Renal cortical epithelial cell (primary cell): ENCODE results near the gene SERPINA12. TPM values are rescaled to one million over a fixed set of nuclear protein-coding genes. Genes with fewer than 3 reads are reported as not detected.
"Not testable (repeated sequence)": the region's sequence is repeated elsewhere in the genome, so short reads cannot be mapped to it uniquely, and the experiment has no call there.

Experiments used
- DNase-seq: peaks from one replicate; pipeline ENCODE4 v3.0.0-alpha.2; 2011; ENCODE audit warnings: low read depth
- total RNA-seq: library from RNA; depleted of rRNA; stranded (reverse); fragments of >200 nt; gene quantifications from 2 replicates; pipeline ENCODE4 v1.2.3, GENCODE V29; 2014

Gene SERPINA12
- total RNA-seq, 1 donor from 2014 or later, result not detected

DNA sequence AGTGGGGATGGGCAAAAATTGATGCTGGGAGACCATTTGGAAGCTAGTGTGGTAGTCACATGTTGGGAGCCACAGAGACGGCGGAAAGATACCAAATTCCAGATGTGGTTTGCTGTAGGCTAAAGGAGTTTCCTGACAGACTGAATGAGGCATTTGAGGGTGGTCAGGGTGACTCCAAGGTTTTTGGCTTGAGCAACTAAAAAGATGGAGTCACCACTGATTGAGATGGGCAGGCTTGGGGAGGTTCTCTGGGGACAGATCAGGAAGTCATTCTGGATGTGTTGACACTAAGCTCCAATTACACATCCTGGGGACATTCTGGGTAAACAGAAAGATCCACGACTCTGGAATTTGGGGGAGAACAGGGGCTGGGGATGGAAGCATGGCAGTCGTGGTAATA is 17.8 kb downstream of the SERPINA12 start:
- no peak for DNase-seq

DNA sequence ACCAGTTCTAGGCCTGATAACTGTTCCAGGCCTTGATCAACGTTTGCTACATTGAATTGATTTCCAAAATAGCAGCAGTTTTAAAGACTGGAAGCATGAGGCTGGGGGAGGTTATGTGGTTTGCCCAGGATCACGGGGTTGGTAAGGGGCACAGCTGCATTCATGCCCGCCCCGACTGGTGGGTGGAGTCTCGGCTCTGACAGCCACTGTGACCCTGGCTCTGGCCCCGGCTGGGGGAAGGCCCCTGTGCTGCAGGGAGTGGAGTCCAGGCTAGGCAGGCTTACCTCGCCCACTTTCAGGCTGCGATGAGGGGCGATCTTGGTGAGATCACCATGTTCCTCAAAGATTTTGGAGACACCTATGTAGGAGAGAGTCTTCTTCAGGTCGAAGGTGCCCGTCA is 19.9 kb downstream of the SERPINA12 start:
- no peak for DNase-seq

- no peak for DNase-seq
Measured at GRCh38 chr14:94486883-94487282, 22.4 kb downstream of the SERPINA12 start.

DNA sequence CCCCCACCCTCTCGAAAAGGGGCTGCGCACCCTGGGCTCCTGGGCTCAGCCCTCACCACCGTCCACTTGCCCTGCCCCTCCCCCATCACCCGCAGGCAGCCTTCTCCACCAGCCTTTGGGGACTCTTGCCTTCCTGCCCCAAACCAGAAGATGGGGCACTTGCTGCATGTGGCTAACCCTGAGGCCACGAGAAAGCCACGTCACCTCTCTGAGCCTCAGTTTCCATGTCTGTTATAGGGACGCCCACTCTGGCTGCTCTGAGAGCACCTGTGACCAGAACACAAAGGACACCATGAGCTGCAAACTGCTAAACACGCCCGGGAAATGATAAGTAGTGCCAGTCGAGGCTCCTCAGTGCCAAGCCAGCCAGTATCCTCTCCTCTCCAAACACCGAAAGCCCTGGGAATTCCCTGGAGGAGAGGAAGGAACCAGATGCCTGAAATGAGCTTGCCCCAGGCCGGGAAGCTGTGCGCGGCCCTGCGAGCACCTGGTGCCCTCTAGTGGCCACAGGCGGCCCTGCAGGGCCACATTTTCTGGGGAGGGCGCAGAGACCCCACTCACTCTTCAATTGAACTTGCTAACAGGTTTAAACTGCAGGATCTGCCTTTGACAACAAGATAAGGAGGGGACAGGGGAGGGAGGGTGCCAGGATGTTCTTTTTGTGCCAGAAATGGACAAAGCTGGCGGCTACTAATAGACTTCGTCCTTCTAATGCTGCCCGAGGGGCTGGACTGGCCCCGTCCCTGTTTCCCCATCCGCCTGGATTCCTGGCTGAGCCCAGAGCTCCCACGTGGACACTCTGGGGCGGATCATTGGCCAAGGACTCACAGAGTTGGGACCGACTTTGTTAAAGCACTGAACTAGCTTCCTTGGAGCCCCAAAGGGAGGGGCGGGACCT is 23.1 kb downstream of the SERPINA12 start:
- peak; percentile 29 for DNase-seq

DNA sequence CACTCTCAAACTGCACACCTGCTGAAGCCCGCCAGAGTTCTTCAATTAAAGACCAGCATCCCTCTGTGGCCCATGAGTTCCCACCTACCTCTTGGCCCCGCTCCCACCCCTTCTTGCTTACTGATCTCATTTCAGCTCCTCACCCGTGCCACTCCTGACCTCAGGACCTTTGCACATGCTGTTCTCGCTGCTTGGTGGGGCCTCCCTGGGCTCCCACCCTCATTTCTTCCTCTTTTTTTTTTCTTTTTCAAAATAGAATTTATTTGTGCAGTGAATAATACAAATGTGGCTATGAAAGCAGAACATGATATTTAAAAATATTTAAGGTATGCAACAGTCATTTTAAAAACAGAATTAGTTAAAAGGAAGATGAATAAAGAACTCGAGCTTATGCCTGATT is 24.8 kb downstream of the SERPINA12 start:
- no peak for DNase-seq

DNA sequence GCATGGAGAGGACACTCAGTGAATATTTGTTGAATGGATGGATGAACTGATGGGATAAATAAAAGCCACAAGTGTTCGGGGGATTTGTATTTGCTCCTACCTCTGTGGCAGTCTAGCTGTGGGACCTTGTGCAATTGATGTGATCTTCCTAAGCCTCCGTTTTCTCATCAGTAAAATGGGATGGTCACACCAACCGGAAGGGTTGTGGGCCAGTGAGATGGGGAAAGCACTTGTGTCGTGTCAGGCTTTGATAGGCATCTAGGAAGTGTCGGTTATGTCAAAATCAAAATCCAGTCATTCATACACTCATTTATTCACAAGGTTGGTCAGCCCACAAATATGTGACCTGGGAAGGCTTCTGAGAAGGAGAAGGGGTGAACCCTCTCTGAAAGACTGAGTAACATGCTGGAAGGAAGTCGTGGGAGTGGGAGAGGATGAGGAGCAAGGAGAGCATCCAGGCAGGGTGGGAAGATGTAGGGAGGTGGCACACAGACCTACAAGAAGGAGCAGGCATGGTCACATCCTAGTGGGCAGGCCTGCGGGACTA is 25.5 kb downstream of the SERPINA12 start:
- peak; percentile 45 for DNase-seq

- no peak for DNase-seq
Measured at GRCh38 chr14:94483071-94483451, 26.2 kb downstream of the SERPINA12 start.

DNA sequence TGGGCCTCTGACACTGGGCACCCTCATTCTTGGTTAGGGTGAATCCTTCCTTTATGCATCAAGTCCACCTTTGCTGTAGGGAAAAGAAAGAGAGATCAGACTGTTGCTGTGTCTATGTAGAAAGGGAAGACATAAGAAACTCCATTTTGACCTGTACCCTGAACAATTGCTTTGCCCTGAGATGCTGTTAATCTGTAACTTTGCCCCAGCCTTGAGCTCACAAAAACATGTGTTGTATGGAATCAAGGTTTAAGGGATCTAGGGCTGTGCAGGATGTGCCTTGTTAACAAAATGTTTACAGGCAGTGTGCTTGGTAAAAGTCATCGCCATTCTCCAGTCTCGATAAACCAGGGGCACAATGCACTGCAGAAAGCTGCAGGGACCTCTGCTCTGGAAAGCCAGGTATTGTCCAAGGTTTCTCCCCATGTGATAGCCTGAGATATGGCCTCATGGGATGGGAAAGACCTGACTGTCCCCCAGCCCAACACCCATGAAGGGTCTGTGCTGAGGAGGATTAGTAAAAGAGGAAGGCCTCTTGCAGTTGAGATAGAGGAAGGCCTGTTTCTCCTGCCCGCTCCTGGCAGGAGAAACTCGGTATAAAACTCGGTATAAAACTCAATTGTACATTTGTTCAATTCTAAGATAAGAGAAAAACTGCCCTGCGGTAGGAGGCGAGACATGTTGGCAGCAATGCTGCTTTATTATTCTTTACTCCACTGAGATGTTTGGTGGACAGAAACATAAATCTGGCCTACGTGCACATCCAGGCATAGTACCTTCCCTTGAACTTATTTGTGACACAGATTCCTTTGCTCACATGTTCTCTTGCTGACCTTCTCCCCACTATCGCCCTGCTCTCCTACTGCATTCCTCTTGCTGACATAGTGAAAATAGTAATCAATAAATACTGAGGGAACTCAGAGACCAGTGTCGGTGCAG is 26.9 kb downstream of the SERPINA12 start:
- DNase-seq, result not testable (repeated sequence)

DNA sequence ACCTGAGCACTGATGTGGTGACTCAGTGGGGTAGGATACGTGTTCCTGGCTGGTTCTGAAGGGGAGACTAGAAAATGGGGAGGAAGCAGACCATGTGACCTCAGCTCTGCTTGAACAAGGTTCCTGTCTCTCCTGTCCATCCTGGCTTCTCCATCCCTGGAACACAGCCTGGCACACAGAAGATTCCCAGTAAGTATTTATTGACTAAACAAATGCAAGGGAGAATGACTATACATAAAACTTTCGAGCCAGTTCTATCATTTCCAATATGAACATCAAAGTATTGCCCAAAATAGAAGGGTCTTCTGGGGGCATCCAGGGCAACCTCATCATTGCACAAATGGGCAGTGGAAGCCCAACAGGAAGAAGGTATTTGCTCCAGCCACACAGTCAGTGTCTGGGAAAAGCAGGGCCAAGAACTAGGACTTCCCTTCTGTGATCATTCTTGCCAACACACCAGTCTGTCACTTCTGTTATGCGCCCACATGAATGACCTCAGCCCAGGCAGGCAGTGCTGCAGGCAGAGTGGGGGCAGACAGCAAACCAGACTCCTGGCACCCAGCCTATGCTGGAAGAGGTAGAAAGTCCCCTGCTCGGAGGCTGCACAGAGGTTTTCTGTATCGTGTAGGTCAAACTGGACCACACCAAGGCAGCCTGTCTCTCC is 27.7 kb downstream of the SERPINA12 start:
- peak; percentile 69 for DNase-seq

- DNase-seq, result peak; percentile 65
Measured at GRCh38 chr14:94480809-94481208, 28.5 kb downstream of the SERPINA12 start.

GRCh38 chr14:94478420-94478819 is 30.8 kb downstream of the SERPINA12 start:
- no peak for DNase-seq

- no peak for DNase-seq
Measured at GRCh38 chr14:94476023-94476422, 33.2 kb downstream of the SERPINA12 start, which contains the start of gene SERPINA9. SERPINA9 (minus strand) TSS chr14:94476197; CDS start chr14:94469840, 6,357 bp downstream.

DNA sequence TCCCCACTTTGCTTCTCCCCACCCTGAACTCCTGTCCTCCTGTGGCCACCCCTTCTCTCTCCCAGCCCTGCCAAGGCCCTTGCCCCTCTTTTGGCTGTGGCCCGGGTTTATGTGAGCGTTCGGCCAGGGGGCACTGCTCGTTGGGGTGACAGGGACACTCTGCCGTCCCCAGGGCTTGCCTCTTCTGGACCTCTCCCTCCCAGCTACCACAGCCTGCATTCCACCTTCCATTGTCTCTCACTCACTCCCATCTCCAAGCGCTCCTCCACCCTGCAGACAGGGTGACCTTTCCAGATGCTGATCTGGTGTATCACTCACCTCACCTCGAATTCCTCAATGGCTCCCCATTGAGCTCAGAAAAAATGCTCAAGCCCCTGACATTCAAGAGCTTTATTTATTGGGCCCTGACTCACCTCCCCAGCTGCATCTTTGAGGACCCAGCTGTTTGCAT is 34.7 kb downstream of the SERPINA12 start:
- DNase-seq, result no peak

DNA sequence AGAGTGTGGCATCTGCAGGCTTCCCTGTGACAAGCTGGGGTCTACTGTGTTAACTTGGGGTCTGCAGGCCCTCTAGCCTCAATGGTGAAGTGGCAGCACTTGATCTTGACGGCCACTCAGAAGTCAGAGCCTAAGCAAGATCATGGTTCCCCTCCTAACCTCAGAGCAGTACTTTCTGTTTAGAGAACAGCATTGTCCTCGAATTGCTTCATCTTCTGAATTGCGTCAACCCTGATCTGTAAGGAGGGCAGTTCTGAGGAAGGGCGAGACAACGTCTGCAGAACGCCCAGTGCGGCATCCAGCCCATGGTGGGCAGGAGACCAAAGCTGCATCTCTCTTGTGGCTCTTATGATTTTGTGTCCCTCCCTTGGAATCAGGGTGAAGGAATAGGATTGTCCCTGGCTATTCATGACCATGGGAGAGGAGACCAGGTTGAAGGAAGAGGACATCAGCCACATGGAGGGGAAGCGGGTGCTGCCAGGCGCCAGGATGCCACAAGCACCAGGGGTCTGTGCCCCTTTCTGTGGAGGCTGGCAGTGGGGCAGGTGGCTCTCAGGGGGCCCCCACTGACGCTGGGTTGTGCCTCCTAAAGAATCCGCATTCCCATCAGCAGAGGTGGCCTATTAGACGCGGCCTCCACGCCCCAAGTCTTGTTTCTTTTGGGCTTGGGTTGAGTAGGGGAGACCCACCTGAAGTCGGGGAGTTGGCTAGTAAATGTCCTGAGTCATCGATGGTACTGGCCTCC is 35.4 kb downstream of the SERPINA12 start:
- DNase-seq, result no peak

GRCh38 chr14:94472842-94473241 is 36.4 kb downstream of the SERPINA12 start:
- DNase-seq, result no peak

GRCh38 chr14:94471045-94471444 is 38.2 kb downstream of the SERPINA12 start:
- no peak for DNase-seq

- DNase-seq, result no peak
Measured at GRCh38 chr14:94470311-94470710, 39.0 kb downstream of the SERPINA12 start.

DNA sequence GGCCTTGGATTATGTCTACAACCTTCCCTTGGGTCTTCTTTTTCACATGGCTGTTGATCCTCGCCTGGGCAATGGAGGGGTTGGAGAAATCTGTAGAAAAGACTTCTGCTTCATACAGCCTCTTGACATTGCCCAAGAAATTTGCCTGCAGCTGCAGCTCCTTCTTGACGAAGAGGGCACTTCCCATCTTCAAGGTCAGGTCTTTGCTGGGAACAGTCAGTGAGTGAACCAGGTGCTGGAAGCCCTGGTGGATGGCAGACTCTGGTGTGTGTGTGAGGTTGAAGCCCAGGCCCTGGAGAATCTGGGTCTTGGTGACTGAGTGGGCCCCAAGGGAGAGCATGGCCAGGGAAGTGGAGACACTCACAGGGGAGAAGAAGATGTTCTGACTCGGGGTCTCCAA is 40.0 kb downstream of the SERPINA12 start:
- DNase-seq, result no peak

GRCh38 chr14:94467728-94468520 is 41.3 kb downstream of the SERPINA12 start:
- no peak for DNase-seq
